DND-41 (cell line): ENCODE data around the gene TARS2.

ENCODE experiments used
- ATAC-seq: fragments of 200-7000 bp; cut with Tn5 transposase; 3 replicates; pipeline ENCODE4 v1.9.1; 2021; ENCODE audit warnings: low read depth; ENCODE audit not compliant: insufficient read depth
- DNase-seq: peaks from one replicate; pipeline ENCODE4 v3.0.0-alpha.2; 2020
- H2AFZ ChIP-seq: 2 replicates; pipeline ENCODE4 v1.6.0; 2012; ENCODE audit warnings: low read depth, low read length
- H3K27ac ChIP-seq: 2 replicates; pipeline ENCODE4 v1.5.1; 2012; ENCODE audit warnings: low read length, inconsistent platforms
- H3K27me3 ChIP-seq: fragments of 200-600 bp; sonication (generic); 2 replicates; pipeline ENCODE4 v1.6.0; 2012; ENCODE audit warnings: low read length, mild to moderate bottlenecking, inconsistent platforms; ENCODE audit not compliant: insufficient read depth, poor library complexity
- H3K36me3 ChIP-seq: 2 replicates; pipeline ENCODE4 v1.5.1; 2012; ENCODE audit warnings: low read length, inconsistent platforms; ENCODE audit not compliant: insufficient read depth
- H3K4me1 ChIP-seq: 2 replicates; pipeline ENCODE4 v1.5.1; 2012; ENCODE audit warnings: mild to moderate bottlenecking, low read length; ENCODE audit not compliant: insufficient read depth
- H3K4me2 ChIP-seq: 2 replicates; pipeline ENCODE4 v1.6.0; 2012; ENCODE audit warnings: mild to moderate bottlenecking, moderate library complexity, low read length, inconsistent platforms; ENCODE audit not compliant: insufficient read depth
- H3K4me3 ChIP-seq, 2 experiments: fragments of 200-600 bp in 1 of 2; shearing (Covaris generic) in 1 of 2; 2 replicates each; pipeline ENCODE4 v1.5.1; 2012 to 2016; ENCODE audit warnings: inconsistent platforms in 2 of 2, low read length in 2 of 2, mild to moderate bottlenecking in 2 of 2, low read depth in 1 of 2, moderate library complexity in 1 of 2
- H3K79me2 ChIP-seq: 2 replicates; pipeline ENCODE4 v1.6.0; 2012; ENCODE audit warnings: low read length, inconsistent platforms; ENCODE audit not compliant: insufficient read depth
- H3K9ac ChIP-seq: 2 replicates; pipeline ENCODE4 v1.6.0; 2012; ENCODE audit warnings: low read depth, mild to moderate bottlenecking, inconsistent platforms, low read length, moderate library complexity
- H3K9me3 ChIP-seq: 2 replicates; pipeline ENCODE4 v1.5.1; 2012; ENCODE audit warnings: low read length, moderate library complexity, mild to moderate bottlenecking, inconsistent platforms; ENCODE audit not compliant: insufficient read depth, severe bottlenecking
- H4K20me1 ChIP-seq: 2 replicates; pipeline ENCODE4 v1.6.0; 2012; ENCODE audit warnings: low read length; ENCODE audit not compliant: insufficient read depth
- EZH2 ChIP-seq: IDR thresholded peaks from 3 replicates; pipeline ENCODE4 v1.6.1; 2012; ENCODE audit warnings: borderline replicate concordance, low read depth, mild to moderate bottlenecking, moderate library complexity, low read length, inconsistent platforms; ENCODE audit not compliant: severe bottlenecking
- TF ChIP-seq, protein P1 (sequence below): IDR thresholded peaks from 2 replicates; pipeline ENCODE4 v1.5.1; 2012; ENCODE audit warnings: borderline replicate concordance, low read length, moderate library complexity, mild to moderate bottlenecking; ENCODE audit not compliant: poor library complexity, severe bottlenecking; ENCODE audit errors: extremely low read depth

TARS2 gene

DNA sequence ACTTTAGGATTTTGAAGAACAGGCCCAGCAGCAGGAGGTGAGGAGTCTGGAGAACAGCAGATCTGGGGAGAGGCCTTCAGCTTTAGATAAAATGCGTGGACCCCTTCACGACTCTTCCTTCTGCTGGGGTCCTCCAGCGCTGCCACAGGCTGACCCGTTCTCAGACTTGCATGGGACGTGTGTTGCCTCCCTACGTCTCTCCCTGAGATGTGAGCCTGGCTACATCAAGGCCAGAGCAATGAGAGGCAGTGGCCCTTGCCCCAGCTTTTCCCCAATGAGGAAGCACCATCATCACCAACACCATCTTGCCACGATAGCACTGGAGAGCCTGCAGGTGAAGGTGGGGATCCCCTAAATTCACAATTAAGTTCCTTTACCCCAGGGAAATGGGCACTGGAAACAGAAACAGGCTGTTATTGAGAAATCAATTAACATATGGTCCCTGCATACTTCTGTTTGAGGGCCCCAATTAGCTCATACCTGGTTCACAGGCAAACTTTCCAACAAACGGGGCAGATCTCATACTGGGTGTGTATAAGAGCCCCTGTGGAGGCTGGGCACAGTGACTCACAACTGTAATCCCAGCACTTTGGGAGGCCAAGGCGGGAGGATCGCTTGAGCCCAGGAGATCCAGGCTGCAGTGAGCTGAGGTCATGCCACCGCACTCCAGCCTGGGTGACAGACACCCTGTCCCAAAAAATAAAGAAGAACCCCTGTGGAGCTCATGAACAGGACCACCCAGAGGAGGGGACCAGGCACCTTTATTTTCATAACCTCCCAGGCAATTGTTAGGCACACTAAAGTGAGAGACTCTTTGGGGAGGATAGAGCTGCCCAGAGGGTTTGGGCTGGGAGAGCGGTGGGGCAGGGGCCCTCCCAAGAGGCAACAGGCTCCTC, 49.9 kb downstream of the TARS2 start:
- no peak overlapping the region for H3K4me2 ChIP-seq
- no peaks in the 10 kb centered on the region for H3K4me1 ChIP-seq
- H4K20me1 ChIP-seq: no peaks in the 10 kb centered on the region
- TF ChIP-seq, protein P1, sequence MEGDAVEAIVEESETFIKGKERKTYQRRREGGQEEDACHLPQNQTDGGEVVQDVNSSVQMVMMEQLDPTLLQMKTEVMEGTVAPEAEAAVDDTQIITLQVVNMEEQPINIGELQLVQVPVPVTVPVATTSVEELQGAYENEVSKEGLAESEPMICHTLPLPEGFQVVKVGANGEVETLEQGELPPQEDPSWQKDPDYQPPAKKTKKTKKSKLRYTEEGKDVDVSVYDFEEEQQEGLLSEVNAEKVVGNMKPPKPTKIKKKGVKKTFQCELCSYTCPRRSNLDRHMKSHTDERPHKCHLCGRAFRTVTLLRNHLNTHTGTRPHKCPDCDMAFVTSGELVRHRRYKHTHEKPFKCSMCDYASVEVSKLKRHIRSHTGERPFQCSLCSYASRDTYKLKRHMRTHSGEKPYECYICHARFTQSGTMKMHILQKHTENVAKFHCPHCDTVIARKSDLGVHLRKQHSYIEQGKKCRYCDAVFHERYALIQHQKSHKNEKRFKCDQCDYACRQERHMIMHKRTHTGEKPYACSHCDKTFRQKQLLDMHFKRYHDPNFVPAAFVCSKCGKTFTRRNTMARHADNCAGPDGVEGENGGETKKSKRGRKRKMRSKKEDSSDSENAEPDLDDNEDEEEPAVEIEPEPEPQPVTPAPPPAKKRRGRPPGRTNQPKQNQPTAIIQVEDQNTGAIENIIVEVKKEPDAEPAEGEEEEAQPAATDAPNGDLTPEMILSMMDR: no peak
- TF ChIP-seq EZH2: no peak
- no peak overlapping the region for H3K4me3 ChIP-seq
- no peaks in the 10 kb centered on the region for H3K36me3 ChIP-seq
- H3K27ac ChIP-seq: no peak overlapping the region
- no peak overlapping the region for H2AFZ ChIP-seq
- ATAC-seq: no peak
- no peaks in the 10 kb centered on the region for H3K79me2 ChIP-seq
- no peaks in the 10 kb centered on the region for H3K9me3 ChIP-seq
- no peak for DNase-seq
- no peak overlapping the region for H3K9ac ChIP-seq
- no peaks in the 10 kb centered on the region for H3K27me3 ChIP-seq

DNA sequence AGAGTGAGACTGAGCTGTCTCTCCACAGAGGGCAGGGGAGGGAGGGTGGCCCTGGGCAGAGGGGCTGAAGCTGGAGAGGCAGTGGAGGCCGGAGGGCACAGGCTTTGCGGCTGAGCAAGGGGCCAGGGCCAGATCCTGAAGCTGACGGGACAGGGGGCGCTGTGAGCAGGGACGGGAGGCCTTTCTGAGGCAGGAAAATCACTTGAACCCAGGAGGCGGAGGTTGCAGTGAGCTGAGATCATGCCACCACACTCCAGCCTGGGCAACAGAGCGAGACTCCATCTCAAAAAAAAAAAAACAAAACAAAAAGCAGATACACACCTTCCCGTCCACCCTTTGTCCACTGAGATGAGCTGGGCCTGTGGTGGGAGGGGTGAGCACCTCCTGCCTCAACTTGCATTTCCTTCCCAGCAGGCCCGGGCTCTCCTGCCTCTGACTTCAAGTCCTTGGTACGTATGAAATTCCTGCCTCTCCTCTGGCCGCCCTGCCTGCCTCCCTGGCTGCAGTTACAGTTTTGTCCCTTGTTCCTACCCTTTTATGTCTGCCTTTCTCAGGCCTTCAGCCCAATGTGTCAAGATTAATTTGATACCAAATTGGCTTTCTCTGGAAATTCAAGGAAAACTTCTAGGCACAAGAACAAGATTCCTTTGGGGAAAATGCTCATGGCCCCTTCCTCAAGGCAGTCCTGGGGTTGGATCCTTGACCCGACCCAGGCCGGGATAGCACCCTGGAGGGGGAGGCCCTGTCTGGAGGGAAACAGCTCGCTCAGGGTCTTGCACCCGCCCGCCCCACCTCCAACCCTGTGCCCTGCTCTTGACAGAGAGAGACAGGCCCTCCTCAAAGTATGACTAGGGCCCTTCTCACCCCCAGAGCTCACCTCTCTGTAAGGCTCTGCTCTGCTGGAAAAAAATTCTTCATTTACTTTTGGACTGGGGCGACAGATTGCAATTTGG, 50.8 kb downstream of the TARS2 start:
- Histone ChIP-seq H3K79me2 (no peaks in the 10 kb centered on the region), H2AFZ (no peak overlapping the region), H3K4me1 (no peaks in the 10 kb centered on the region), H3K4me3 (no peak overlapping the region), H3K9me3 (no peaks in the 10 kb centered on the region), H4K20me1 (no peaks in the 10 kb centered on the region), H3K4me2 (no peak overlapping the region), H3K27ac (no peak overlapping the region), H3K36me3 (no peaks in the 10 kb centered on the region), H3K9ac (no peak overlapping the region), H3K27me3 (no peaks in the 10 kb centered on the region)
- no peak for DNase-seq
- TF ChIP-seq, protein P1: no peak
- ATAC-seq: no peak

DNA sequence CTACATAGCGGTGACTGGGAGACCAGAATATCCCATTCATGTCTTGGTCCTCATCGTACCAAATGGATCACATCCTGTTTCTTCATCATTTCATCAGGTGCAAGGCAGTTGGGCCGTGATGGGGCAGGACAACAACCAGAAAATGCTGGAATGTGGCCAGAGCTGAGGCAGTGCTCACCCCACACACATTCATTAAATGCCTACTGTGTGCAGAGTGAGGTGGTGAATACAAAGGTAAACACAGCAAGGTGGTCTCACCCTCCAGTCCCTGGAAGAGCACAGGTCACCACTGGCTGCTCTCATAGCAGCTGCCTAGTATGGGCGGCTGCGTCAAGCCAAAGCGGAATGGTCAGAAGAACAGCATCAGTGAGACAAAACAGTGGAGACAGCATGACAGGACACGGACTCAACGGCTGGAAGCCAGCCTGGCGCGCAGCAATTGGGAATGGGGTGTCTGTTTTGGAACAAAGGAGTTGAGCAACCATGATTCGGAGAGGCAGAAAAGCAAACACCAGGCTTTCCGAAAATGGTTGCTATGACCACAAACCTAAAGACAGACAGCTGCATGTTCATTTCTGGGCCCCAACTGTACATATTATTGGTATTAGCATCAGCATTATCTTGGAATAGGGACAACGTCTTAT, 56.4 kb downstream of the TARS2 start:
- no peaks in the 10 kb centered on the region for H3K36me3 ChIP-seq
- H3K27ac ChIP-seq: no peak overlapping the region
- H3K4me3 ChIP-seq: no peak overlapping the region
- no peak overlapping the region for H2AFZ ChIP-seq
- no peaks in the 10 kb centered on the region for H3K9me3 ChIP-seq
- TF ChIP-seq, protein P1: no peak
- DNase-seq (no peak), ATAC-seq (no peak)
- H3K4me1 ChIP-seq: no peaks in the 10 kb centered on the region
- no peaks in the 10 kb centered on the region for H4K20me1 ChIP-seq
- no peaks in the 10 kb centered on the region for H3K79me2 ChIP-seq
- H3K4me2 ChIP-seq: no peak overlapping the region
- no peak overlapping the region for H3K9ac ChIP-seq
- H3K27me3 ChIP-seq: no peaks in the 10 kb centered on the region
